ENCODE data around the gene ZNF45. TPM values are rescaled to one million over a fixed set of nuclear protein-coding genes. Genes with fewer than 3 reads are reported as not detected.

ZNF45 gene
- total and polyA plus RNA-seq, 2 of the 13 experiments (the other 11 are each of a cell fraction or from before 2014, with no cell fraction given) = 2.4 to 11.3 TPM

GRCh38 chr19:43901395-43902390 lies 33.4 kb downstream of the ZNF45 start (continued):
- TF ChIP-seq ZNF224 (CRISPR knock-in tag; IDR thresholded peaks at IDR 0.05) (no peak), ZC3H13 (CRISPR knock-in tag; IDR thresholded peaks at IDR 0.05) (no peak), ZFY (CRISPR knock-in tag; IDR thresholded peaks at IDR 0.05) (no peak; the same call in 1 of the 2 replicates), ZNF687 (CRISPR knock-in tag; IDR thresholded peaks at IDR 0.05) (peak; percentile 72), YY1 (IDR thresholded peaks at IDR 0.05; ENCODE audit: insufficient read depth, insufficient replicate concordance, low read depth, low read length) (peak; percentile 87), MAX (IDR thresholded peaks at IDR 0.05) (peak; percentile 69), TBL1XR1 (IDR thresholded peaks at IDR 0.05; ENCODE audit: borderline replicate concordance, low read length, partially characterized antibody) (peak; percentile 42), CENPX (CRISPR knock-in tag; IDR thresholded peaks at IDR 0.05) (no peak), ZNF564 (CRISPR knock-in tag; IDR thresholded peaks at IDR 0.05) (no peak), HNRNPH1 (optimal IDR thresholded peaks at IDR 0.05; ENCODE audit: low read depth, low read length) (no peak), ZFP82 (CRISPR knock-in tag; IDR thresholded peaks at IDR 0.05; ENCODE audit: borderline replicate concordance) (no peak), SCMH1 (CRISPR knock-in tag; IDR thresholded peaks at IDR 0.05; ENCODE audit: borderline replicate concordance) (no peak), SMYD3 (CRISPR knock-in tag; IDR thresholded peaks at IDR 0.05) (no peak), AFF4 (CRISPR knock-in tag; IDR thresholded peaks at IDR 0.05) (no peak), ZNF790 (CRISPR knock-in tag; IDR thresholded peaks at IDR 0.05; ENCODE audit: borderline replicate concordance) (no peak), BORCS8-MEF2B (CRISPR knock-in tag; IDR thresholded peaks at IDR 0.05) (peak; percentile 42; the same call in 1 of the 2 replicates), ETV6 (CRISPR knock-in tag; conservative IDR thresholded peaks at IDR 0.05) (0 out of 2 replicates have a peak, but pooled peaks have one; percentile 46), CCDC6 (CRISPR knock-in tag; IDR thresholded peaks at IDR 0.05) (0 out of 2 replicates have a peak, but pooled peaks have one; percentile 23), GPN1 (CRISPR knock-in tag; IDR thresholded peaks at IDR 0.05; ENCODE audit: borderline replicate concordance) (no peak), ZNF629 (CRISPR knock-in tag; conservative IDR thresholded peaks at IDR 0.05) (0 out of 2 replicates have a peak, but pooled peaks have one; percentile 21), POLR2G (IDR thresholded peaks at IDR 0.05; ENCODE audit: low read depth, low read length) (peak; percentile 47; the same call in 1 of the 2 replicates)
